Naive thymus-derived CD8-positive, alpha-beta T cell (primary cell): ENCODE measurements around the gene CHRM5. TPM values are rescaled to one million over a fixed set of nuclear protein-coding genes. Genes with fewer than 3 reads are reported as not detected.
A peak's percentile ranks its signal among the peaks of the same experiment; 100 is the strongest.
"Not testable (repeated sequence)": the region's sequence is repeated elsewhere in the genome, so short reads cannot be mapped to it uniquely, and the experiment has no call there.

ENCODE experiments used
- ATAC-seq, 2 donors: fragments of 150-1000 bp; cut with Tn5 transposase in 1 of 2; sonication (Bioruptor Pico), chemical (Tn5 transposase) in 1 of 2; 1 replicate in 1 of 2; 2 replicates in 1 of 2; pipeline ENCODE4 v1.10.0; 2021; ENCODE audit warnings: mild to moderate bottlenecking in 2 of 2, moderate library complexity in 2 of 2
- POLR2A ChIA-PET: fragments of 350-600 bp; sonication (Branson Sonifier 250); formaldehyde crosslinking; loops from one replicate; lab custom pipeline; 2021; ENCODE audit warnings: antibody characterized with exemption; lab: Charles Lee
- DNase-seq, 10 donors: peaks; one replicate each; pipeline versions ENCODE4 v3.0.0 to v3.0.0-alpha.2; 2020 to 2022
- H3K27ac Mint-ChIP-seq, 10 donors: one replicate each; pipeline ENCODE4 v1.8.0; 2020 to 2022; ENCODE audit warnings: mild to moderate bottlenecking in 10 of 10, mixed read lengths in 10 of 10, moderate library complexity in 4 of 10, inconsistent platforms in 1 of 10
- H3K27me3 Mint-ChIP-seq, 5 donors: one replicate each; pipeline ENCODE4 v1.8.0; 2021 to 2022; ENCODE audit warnings: mixed read lengths in 5 of 5
- H3K36me3 Mint-ChIP-seq, 3 donors: one replicate each; pipeline ENCODE4 v1.8.0; 2020 to 2022; ENCODE audit warnings: mixed read lengths in 3 of 3, mild to moderate bottlenecking in 2 of 3, inconsistent platforms in 1 of 3
- H3K4me1 Mint-ChIP-seq, 4 donors: one replicate each; pipeline ENCODE4 v1.8.0; 2021 to 2022; ENCODE audit warnings: mixed read lengths in 4 of 4
- H3K4me3 Mint-ChIP-seq, 10 donors: one replicate each; pipeline ENCODE4 v1.8.0; 2020 to 2022; ENCODE audit warnings: mild to moderate bottlenecking in 10 of 10, mixed read lengths in 10 of 10, moderate library complexity in 6 of 10, inconsistent platforms in 1 of 10
- H3K9me3 Mint-ChIP-seq, 9 donors: one replicate each; pipeline ENCODE4 v1.8.0; 2020 to 2022; ENCODE audit warnings: mixed read lengths in 9 of 9, mild to moderate bottlenecking in 3 of 9, inconsistent platforms in 1 of 9, moderate library complexity in 1 of 9
- polyA plus RNA-seq, 3 donors: library from polyadenylated mRNA; unstranded; fragments of 300-500 nt; fragmentation: Illumina TruSeq; gene quantifications; one replicate each; pipeline ENCODE4 v1.2.3, GENCODE V29; 2021
- total RNA-seq, 8 experiments: library from RNA in 2 of 8; stranded (reverse) in 2 of 8; gene quantifications; one replicate each; pipeline ENCODE4 v1.2.3 and lab custom pipeline; 2021 to 2026

The CHRM5 gene
- total and polyA plus RNA-seq, 5 experiments from 2014 or later = 0.02 TPM; not detected in 4

GRCh38 chr15:33963831-33964664, 4.2 kb upstream of the CHRM5 start:
- H3K27me3 Mint-ChIP-seq = no peaks in the 10 kb centered on the region
- no peak overlapping the region for H3K27ac Mint-ChIP-seq
- peaks cover 0 to 6% (median 2%) of the 10 kb centered on the region in 4 donors for H3K4me1 Mint-ChIP-seq
- POLR2A ChIA-PET = no interaction called here
- ATAC-seq (no peak), DNase-seq (no peak)
- H3K36me3 Mint-ChIP-seq = peaks cover 0 to 3% (median 2%) of the 10 kb centered on the region in 3 donors
- H3K9me3 Mint-ChIP-seq = no peaks in the 10 kb centered on the region
- H3K4me3 Mint-ChIP-seq = no peak overlapping the region

GRCh38 chr15:33964665-33965040, 3.6 kb upstream of the CHRM5 start:
- Mint-ChIP-seq H3K9me3 (no peaks in the 10 kb centered on the region), H3K4me3 (no peak overlapping the region), H3K27ac (no peak overlapping the region), H3K4me1 (peaks cover 0 to 6% (median 2%) of the 10 kb centered on the region in 4 donors), H3K36me3 (peaks cover 0 to 3% (median 2%) of the 10 kb centered on the region in 3 donors), H3K27me3 (no peaks in the 10 kb centered on the region)
- DNase-seq (no peak), ATAC-seq (no peak)
- POLR2A ChIA-PET = no interaction called here

- no peaks in the 10 kb centered on the region for H3K9me3 Mint-ChIP-seq
- H3K4me3 Mint-ChIP-seq = no peak overlapping the region
- peaks cover 0 to 6% (median 2%) of the 10 kb centered on the region in 4 donors for H3K4me1 Mint-ChIP-seq
- no peak overlapping the region for H3K27ac Mint-ChIP-seq
- POLR2A ChIA-PET = no interaction called here
- no peak for DNase-seq
- peaks cover 0 to 3% (median 0%) of the 10 kb centered on the region in 3 donors for H3K36me3 Mint-ChIP-seq
- no peaks in the 10 kb centered on the region for H3K27me3 Mint-ChIP-seq
- no peak for ATAC-seq
Measured at GRCh38 chr15:33968821-33969220, 524 bp downstream of the CHRM5 start.

- Mint-ChIP-seq H3K27me3 (no peaks in the 10 kb centered on the region), H3K27ac (no peak overlapping the region), H3K4me3 (no peak overlapping the region), H3K9me3 (no peaks in the 10 kb centered on the region), H3K4me1 (peaks cover 0 to 4% (median 2%) of the 10 kb centered on the region in 4 donors), H3K36me3 (peaks cover 0 to 3% (median 2%) of the 10 kb centered on the region in 3 donors)
- no peak for ATAC-seq
- DNase-seq = no peak
- POLR2A ChIA-PET = no interaction called here
Measured at GRCh38 chr15:33971811-33972210, 3.5 kb downstream of the CHRM5 start.

GRCh38 chr15:33975022-33975565, 6.8 kb downstream of the CHRM5 start:
- Mint-ChIP-seq H3K9me3 (no peaks in the 10 kb centered on the region), H3K4me1 (no peaks in the 10 kb centered on the region), H3K4me3 (no peak overlapping the region), H3K36me3 (peaks cover 0 to 2% (median 0%) of the 10 kb centered on the region in 3 donors), H3K27ac (peak overlapping the region in 1 of 10 donors; percentile 59), H3K27me3 (no peaks in the 10 kb centered on the region)
- POLR2A ChIA-PET = no interaction called here
- DNase-seq = no peak
- ATAC-seq = no peak

- Mint-ChIP-seq H3K36me3 (peaks cover 0 to 5% (median 4%) of the 10 kb centered on the region in 3 donors), H3K4me3 (no peak overlapping the region), H3K4me1 (peaks cover 0 to 1% (median 0%) of the 10 kb centered on the region in 4 donors), H3K27me3 (no peaks in the 10 kb centered on the region), H3K27ac (peak overlapping the region in 1 of 10 donors; percentile 15), H3K9me3 (no peaks in the 10 kb centered on the region)
- POLR2A ChIA-PET = no interaction called here
- DNase-seq (no peak), ATAC-seq (no peak)
Measured at GRCh38 chr15:33980159-33980558, 11.9 kb downstream of the CHRM5 start.

GRCh38 chr15:33982516-33982915, 14.2 kb downstream of the CHRM5 start:
- peaks cover 0 to 5% (median 4%) of the 10 kb centered on the region in 3 donors for H3K36me3 Mint-ChIP-seq
- H3K4me3 Mint-ChIP-seq = no peak overlapping the region
- no peak for ATAC-seq
- POLR2A ChIA-PET = no interaction called here
- peaks cover 0 to 1% (median 0%) of the 10 kb centered on the region in 4 donors for H3K4me1 Mint-ChIP-seq
- DNase-seq = no peak
- H3K9me3 Mint-ChIP-seq = no peaks in the 10 kb centered on the region
- no peaks in the 10 kb centered on the region for H3K27me3 Mint-ChIP-seq
- no peak overlapping the region for H3K27ac Mint-ChIP-seq

GRCh38 chr15:33985287-33985686, 17.0 kb downstream of the CHRM5 start:
- DNase-seq = no peak
- H3K27me3 Mint-ChIP-seq = no peaks in the 10 kb centered on the region
- POLR2A ChIA-PET = no interaction called here
- H3K4me1 Mint-ChIP-seq = peaks cover 0 to 1% (median 0%) of the 10 kb centered on the region in 4 donors
- H3K36me3 Mint-ChIP-seq = peaks cover 0 to 8% (median 4%) of the 10 kb centered on the region in 3 donors
- H3K27ac Mint-ChIP-seq = no peak overlapping the region
- no peaks in the 10 kb centered on the region for H3K9me3 Mint-ChIP-seq
- H3K4me3 Mint-ChIP-seq = no peak overlapping the region
- no peak for ATAC-seq

- Mint-ChIP-seq H3K27me3 (no peaks in the 10 kb centered on the region), H3K4me3 (no peak overlapping the region), H3K27ac (peak overlapping the region in 1 of 10 donors; percentile 43), H3K36me3 (peaks cover 0 to 8% (median 4%) of the 10 kb centered on the region in 3 donors), H3K9me3 (no peaks in the 10 kb centered on the region), H3K4me1 (peaks cover 0 to 1% (median 0%) of the 10 kb centered on the region in 4 donors)
- POLR2A ChIA-PET = interaction anchor here (0.6 kb wide), 1 partner anchor 204 kb away, joined by 3 read pairs; no protein-coding TSS in a partner anchor
- ATAC-seq = no peak
- no peak for DNase-seq
Measured at GRCh38 chr15:33985751-33986150, 17.5 kb downstream of the CHRM5 start.

- DNase-seq (no peak), ATAC-seq (no peak)
- Mint-ChIP-seq H3K4me1 (peaks cover 0 to 6% (median 1%) of the 10 kb centered on the region in 4 donors), H3K9me3 (no peaks in the 10 kb centered on the region), H3K4me3 (no peak overlapping the region), H3K36me3 (peaks cover 4 to 13% (median 5%) of the 10 kb centered on the region in 3 donors), H3K27ac (no peak overlapping the region), H3K27me3 (no peaks in the 10 kb centered on the region)
- POLR2A ChIA-PET = no interaction called here
Measured at GRCh38 chr15:33987444-33987843, 19.1 kb downstream of the CHRM5 start.

- POLR2A ChIA-PET = no interaction called here
- Mint-ChIP-seq H3K9me3 (no peaks in the 10 kb centered on the region), H3K4me3 (no peak overlapping the region), H3K27me3 (no peaks in the 10 kb centered on the region), H3K36me3 (peaks cover 4 to 13% (median 5%) of the 10 kb centered on the region in 3 donors), H3K4me1 (peaks cover 0 to 6% (median 1%) of the 10 kb centered on the region in 4 donors), H3K27ac (no peak overlapping the region)
- ATAC-seq = no peak
- no peak for DNase-seq
Measured at GRCh38 chr15:33988384-33988783, 20.1 kb downstream of the CHRM5 start.

- H3K4me1 Mint-ChIP-seq = peaks cover 0 to 6% (median 1%) of the 10 kb centered on the region in 4 donors
- no peak overlapping the region for H3K4me3 Mint-ChIP-seq
- peaks cover 0 to 9% (median 5%) of the 10 kb centered on the region in 3 donors for H3K36me3 Mint-ChIP-seq
- ATAC-seq (no peak), DNase-seq (no peak)
- no peaks in the 10 kb centered on the region for H3K27me3 Mint-ChIP-seq
- no peak overlapping the region for H3K27ac Mint-ChIP-seq
- H3K9me3 Mint-ChIP-seq = no peaks in the 10 kb centered on the region
- POLR2A ChIA-PET = no interaction called here
Measured at GRCh38 chr15:33994005-33994615, 25.8 kb downstream of the CHRM5 start.

- H3K4me3 Mint-ChIP-seq, H3K27me3 Mint-ChIP-seq, H3K27ac Mint-ChIP-seq, H3K4me1 Mint-ChIP-seq, DNase-seq, H3K36me3 Mint-ChIP-seq, ATAC-seq, POLR2A ChIA-PET, H3K9me3 Mint-ChIP-seq: not testable (repeated sequence)
Measured at GRCh38 chr15:33995666-33996065, 27.4 kb downstream of the CHRM5 start.
